IPS-18c (cell line): Measurements from ENCODE around the gene TMEM79.

Experiments used
- H3K4me3 ChIP-seq: 2 replicates; pipeline ENCODE4 v1.7.0; 2013; ENCODE audit warnings: low read depth, mild to moderate bottlenecking, low read length, moderate library complexity; ENCODE audit not compliant: insufficient read depth
- H3K9me3 ChIP-seq: one replicate; pipeline ENCODE4 v1.6.1; 2013; ENCODE audit warnings: mild to moderate bottlenecking, low read length, moderate library complexity; ENCODE audit not compliant: control insufficient read depth, insufficient read depth

TMEM79 gene

DNA sequence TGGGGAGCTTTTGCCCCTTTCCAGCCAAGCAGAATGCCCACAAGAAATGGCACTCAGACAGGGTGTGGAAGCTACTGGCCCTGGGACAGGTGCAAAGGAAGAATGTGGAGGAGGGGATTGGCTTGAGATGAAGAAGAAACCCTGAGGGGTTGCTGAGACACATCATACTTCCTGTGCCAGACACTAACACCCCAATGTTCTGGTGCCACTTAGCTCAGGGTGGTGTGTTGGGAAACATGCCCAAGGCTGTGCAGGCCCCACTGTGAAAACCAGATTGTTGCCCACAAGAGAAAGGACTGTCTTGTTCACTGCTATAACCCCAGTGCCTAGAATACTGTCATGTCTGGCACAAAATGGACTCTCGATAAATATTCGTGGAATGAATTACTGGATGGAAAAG, 26.4 kb upstream of the TMEM79 start:
- Histone ChIP-seq H3K4me3 (no peak overlapping the region), H3K9me3 (peaks cover 2% of the 10 kb centered on the region)

DNA sequence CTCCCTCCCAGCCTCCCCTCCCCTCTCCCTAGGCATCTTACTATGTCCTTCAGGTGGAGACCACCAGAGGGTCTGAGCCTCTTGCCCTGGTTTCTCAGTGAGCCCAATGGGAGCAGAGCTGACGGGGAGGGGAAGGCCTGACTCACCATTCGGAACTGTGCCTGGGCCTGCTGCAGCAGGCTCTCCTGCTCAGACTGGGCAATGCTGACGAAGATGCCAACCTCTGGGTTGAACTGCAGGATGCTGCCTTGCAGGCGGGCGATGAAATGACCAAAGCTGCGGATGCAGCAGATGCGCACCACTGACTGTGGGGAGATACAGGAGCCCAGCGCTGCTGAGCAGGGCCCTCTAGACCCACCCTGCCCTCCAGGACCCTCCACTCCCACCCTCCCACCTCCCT, 25.3 kb upstream of the TMEM79 start:
- H3K4me3 ChIP-seq, result no peak overlapping the region
- H3K9me3 ChIP-seq, result peaks cover 2% of the 10 kb centered on the region

DNA sequence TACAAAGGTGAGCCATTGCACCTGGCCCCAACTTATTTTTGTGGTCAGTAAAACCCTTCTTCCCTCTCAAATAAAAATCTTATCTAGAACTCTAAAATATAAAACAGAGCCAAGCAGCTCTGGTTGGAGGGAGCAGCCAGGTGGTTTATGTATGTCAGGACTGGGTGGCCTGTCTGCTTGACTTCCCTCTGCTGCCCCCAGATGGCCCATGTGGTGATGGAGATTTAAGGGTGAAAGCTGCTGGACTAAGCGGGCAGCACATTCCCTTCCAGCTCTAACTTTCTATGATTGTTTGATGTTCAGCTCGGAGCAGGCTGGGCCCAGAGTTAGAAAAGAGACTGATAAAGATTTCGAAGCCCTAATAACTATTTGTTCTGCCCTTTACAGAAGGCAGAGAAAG, 24.3 kb upstream of the TMEM79 start:
- H3K4me3 ChIP-seq, result no peak overlapping the region

DNA sequence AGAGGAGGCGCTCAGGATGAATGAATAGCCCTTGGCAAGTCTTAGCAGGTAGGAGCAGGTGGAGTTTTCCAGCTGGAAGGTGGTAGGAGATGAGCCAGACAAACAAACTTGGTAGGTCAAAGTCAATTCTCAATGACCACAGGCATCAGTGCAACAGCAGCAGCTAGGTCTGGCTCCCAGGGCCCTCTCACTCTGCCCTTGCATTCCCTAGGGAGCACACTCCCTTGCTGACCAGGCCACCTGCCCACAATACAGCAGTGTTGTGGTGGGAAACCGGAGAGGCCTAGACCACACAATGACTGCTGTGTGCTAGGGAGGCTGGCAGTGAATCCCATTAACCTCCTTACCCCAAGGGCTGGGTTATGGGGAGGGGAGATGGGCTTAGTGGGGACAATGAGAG, 23.2 kb upstream of the TMEM79 start:
- no peak overlapping the region for H3K4me3 ChIP-seq
- peaks cover 2% of the 10 kb centered on the region for H3K9me3 ChIP-seq

More for the DNA sequence above, 24.3 kb upstream of the TMEM79 start:
- H3K9me3 ChIP-seq, result peaks cover 2% of the 10 kb centered on the region

DNA sequence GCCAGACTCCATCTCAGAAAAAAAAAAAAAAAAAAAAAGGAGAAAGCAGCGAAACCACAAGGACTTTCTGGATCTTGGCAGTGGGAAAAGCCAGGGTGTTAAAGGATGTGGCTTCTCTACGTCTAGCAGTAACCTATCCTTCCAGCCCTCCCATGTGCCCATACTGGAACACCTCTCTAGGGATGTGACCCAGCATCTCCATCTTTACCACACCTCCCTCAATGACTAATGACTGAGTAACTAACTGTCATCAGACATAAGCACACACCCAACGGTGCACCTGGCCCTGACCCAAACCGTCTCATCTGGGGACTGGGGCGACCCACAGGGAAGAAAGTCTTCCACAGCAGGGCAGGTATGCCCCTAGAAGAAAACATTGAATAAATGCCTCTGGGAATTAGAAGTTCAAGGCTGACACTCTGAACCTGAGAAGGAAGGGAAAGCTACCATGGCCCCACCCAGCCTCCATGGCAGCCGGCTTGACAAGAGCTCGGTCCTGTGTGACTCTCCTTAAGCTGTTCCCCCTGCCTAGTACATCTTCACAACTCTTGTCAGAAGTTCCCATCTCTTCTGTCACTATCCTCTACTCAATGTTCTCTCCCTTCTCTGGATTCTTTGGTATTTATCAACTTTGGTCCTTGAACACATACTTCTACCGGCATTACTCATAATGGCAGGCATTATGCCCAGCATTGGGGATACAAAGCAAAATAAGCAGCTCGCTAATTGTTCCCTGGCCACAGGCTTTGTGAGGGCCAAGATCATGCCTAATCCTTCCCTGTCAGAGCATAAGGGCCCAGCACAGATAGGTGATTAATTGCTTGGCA, 21.5 kb upstream of the TMEM79 start:
- no peaks in the 10 kb centered on the region for H3K9me3 ChIP-seq

GRCh38 chr1:156263288-156263655, 20.9 kb upstream of the TMEM79 start:
- no peaks in the 10 kb centered on the region for H3K9me3 ChIP-seq
- no peak overlapping the region for H3K4me3 ChIP-seq

More for the DNA sequence above, 21.5 kb upstream of the TMEM79 start:
- no peak overlapping the region for H3K4me3 ChIP-seq

GRCh38 chr1:156266051-156266450, 18.1 kb upstream of the TMEM79 start:
- Histone ChIP-seq H3K4me3 (no peak overlapping the region), H3K9me3 (no peaks in the 10 kb centered on the region)

DNA sequence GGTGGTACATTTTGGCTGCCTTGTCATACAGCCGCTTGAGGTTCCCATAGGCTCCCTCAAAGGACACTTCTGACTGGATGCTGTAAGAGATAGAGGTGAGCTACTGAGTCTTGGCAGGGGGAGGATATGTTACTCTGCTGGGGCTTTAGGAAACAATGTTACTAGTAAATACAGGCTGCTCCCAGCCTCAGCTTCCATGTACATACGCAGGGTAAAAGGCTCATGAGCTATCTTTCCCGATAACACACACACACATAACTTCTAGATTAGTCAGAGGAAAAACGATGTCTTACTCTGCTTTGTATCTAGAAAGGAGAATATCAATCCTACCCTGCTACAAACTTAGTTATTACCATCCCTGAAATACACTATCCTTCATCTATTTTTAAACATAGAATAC, 15.8 kb upstream of the TMEM79 start:
- H3K4me3 ChIP-seq, result no peak overlapping the region
- no peaks in the 10 kb centered on the region for H3K9me3 ChIP-seq

DNA sequence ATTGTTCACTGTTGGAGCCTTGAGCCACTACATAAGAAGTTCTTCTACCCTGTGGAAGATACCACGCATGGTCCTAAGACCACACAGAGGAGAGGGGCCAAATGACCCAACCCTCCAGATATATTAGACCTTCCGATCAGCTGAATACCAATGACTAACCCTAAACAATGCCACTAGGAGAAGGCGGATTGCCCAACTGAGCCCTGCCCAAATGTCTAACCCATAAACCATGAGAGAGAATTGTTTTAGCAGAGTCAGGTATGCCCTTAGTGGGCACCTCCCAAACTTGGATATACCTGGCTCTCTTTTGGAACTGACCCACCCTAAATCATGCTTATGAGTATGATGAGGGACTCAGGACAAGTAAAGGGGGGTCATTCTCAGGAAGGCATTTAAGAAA, 13.8 kb upstream of the TMEM79 start:
- no peak overlapping the region for H3K4me3 ChIP-seq
- H3K9me3 ChIP-seq, result no peaks in the 10 kb centered on the region

GRCh38 chr1:156276532-156276931, 7.6 kb upstream of the TMEM79 start:
- Histone ChIP-seq H3K4me3 (no peak overlapping the region), H3K9me3 (no peaks in the 10 kb centered on the region)

DNA sequence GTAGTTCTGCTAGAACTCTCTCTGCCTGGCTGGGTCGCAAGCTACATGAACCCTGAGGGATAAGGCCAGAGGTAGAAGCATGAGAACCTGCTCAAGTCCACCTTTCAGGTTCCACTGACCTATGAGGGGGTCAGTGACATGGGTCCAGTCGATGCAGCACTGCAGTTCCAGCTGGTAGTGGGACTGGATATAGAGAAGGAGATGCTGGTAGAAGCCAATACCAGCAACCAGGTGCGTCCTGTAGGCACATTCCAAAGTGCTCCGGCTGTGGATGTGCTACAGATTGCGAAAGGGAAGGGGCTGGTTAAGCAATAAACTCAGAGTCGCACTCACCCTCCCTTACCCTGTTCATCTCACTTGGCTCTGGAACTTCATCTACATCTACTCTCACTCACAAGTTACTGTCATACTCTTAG, 7.2 kb upstream of the TMEM79 start:
- no peaks in the 10 kb centered on the region for H3K9me3 ChIP-seq
- no peak overlapping the region for H3K4me3 ChIP-seq

GRCh38 chr1:156279837-156280236, 4.3 kb upstream of the TMEM79 start:
- Histone ChIP-seq H3K4me3 (no peak overlapping the region), H3K9me3 (no peaks in the 10 kb centered on the region)

- H3K9me3 ChIP-seq, result no peaks in the 10 kb centered on the region
- peak overlapping the region; percentile 87 for H3K4me3 ChIP-seq
Observed at GRCh38 chr1:156281281-156281680, 2.8 kb upstream of the TMEM79 start.

DNA sequence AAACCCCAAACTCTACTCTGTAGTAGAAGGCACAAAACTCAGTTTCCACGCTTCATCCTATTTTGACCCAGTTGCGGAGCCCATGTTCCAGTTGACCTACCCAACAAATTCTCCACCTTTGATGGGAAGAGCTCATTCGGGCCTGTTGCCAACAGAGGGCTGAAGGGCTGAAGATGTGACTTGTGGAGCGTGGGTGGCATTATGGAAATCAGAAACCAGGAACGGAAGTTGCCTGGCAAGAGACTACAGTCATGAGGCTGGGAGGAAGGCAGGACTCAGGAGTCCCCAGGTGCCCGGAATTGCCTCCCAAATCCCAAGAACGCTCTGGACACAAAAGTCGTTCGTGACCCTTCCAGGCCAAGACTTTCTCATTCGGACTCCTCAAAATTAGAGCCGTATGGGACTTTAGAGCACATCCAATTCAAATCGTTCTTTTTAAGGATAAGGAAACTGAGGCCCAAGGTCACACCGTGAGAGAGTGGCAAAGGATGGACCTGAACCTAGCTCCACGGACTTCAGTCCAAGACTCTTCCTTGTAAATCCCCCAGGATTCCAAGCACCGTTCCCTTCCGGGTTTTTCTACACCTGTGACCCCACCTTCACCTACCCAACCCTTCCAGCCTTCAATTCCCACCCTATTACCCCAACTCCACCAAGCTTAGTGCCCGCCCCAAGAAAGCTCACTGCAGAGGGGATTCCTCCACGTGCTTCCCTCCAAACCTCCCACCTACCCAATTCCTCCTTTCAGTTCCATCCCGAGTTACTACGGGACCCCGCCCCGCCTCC, 2.2 kb upstream of the TMEM79 start:
- no peaks in the 10 kb centered on the region for H3K9me3 ChIP-seq
- peak overlapping the region; percentile 87 for H3K4me3 ChIP-seq

DNA sequence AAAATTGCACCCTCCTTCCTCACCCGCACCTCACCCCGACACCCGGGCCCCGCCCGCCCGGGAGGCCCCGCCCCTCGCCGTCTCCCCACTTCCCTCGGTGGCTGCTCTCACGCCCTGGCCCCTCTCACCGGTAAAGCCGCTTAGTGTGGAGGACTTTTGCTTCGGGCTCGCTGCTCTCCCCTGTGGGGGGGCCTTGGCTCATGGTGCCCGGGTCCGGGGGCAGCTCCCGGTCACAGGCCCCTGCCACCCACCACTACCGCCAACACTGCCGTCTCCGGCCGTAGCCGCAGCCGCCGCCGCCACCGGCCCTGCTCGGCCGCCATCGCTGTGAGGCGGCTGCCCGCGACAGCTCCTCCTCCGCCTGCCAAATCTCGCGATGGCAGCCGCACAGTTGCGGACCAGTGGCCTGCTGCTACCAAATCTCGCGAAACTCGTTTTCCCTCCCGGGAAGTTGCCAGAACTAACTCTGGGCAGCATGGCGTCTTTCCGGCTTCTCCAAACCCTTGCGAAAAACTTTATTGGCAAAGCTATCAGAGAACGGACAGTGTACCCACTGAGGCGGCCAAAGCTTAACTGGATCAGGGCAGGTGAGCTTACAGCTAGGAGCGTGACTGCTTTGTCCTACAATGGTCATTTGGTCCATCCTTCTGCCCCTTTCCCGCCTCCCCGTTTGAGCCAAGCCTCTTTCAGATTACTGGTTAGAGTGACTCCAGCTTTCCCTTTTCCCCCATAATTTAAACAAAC, 1.5 kb upstream of the TMEM79 start, which contains the start of gene SMG5:
TSS of gene SMG5 (minus strand) at position 347 of the 744 bp plus-strand sequence. CDS start at position 202, 145 bp downstream.
- peak within 1 kb of the TSS; percentile 87 for H3K4me3 ChIP-seq
- H3K9me3 ChIP-seq, result no peaks in the 10 kb centered on the region

- Histone ChIP-seq H3K4me3 (peak overlapping the region; percentile 51), H3K9me3 (no peaks in the 10 kb centered on the region)
Observed at GRCh38 chr1:156283521-156283920, 604 bp upstream of the TMEM79 start.

GRCh38 chr1:156284757-156285156, 632 bp downstream of the TMEM79 start:
- no peak overlapping the region for H3K4me3 ChIP-seq
- no peaks in the 10 kb centered on the region for H3K9me3 ChIP-seq
